Renal pelvis (tissue), 4 donors: ENCODE results near the gene SCN2B. TPM values are rescaled to one million over a fixed set of nuclear protein-coding genes. Genes with fewer than 3 reads are reported as not detected.

Experiments
- DNase-seq: peaks from one replicate; pipeline ENCODE4 v3.0.0-alpha.2; 2013
- polyA plus RNA-seq, 3 donors: library from polyadenylated mRNA; unstranded; fragments of 120-200 nt; gene quantifications; one replicate each; pipeline ENCODE4 v1.2.1, GENCODE V29; 2013; ENCODE audit not compliant: insufficient read length in 3 of 3

Gene SCN2B
- polyA plus RNA-seq, 3 donors: 3.7 to 4.9 (median 4.9) TPM

DNA sequence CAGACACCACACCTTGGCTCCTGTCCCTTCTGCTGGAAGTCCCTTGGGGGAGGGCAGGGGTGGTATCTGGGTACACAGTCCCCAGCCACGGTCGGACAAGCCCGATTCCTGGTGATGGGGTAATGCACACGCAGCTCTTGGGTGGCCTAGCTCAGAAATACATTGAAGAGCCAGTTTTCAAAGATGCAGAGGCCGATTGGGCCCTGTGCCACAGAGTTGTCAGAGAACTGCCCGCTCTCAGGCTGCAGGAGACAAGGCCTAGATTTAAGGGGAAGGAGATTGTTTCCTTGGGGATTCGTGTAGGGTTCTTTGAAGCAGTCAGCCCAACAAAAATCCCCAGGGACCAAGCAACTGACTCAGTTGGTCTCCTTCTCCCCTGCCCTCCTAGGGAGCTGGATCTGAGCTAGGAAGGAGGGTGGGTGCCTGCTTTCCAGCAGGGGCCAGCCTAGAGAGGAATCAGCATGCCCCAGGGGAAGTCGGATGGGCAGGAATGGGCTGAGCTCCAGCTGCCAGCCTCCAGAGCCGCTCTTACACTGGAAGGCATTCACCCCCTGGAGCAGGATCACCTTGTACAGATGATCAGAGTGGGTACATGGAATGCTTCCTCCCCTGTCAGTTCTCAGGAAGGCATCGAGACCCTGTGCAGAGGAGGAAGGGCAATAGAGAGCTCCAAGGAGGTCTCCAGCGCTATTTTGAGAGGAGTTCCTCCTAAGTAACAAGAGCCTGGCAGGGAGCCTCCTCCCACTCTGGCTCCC is 20.5 kb downstream of the SCN2B start:
- no peak for DNase-seq

DNA sequence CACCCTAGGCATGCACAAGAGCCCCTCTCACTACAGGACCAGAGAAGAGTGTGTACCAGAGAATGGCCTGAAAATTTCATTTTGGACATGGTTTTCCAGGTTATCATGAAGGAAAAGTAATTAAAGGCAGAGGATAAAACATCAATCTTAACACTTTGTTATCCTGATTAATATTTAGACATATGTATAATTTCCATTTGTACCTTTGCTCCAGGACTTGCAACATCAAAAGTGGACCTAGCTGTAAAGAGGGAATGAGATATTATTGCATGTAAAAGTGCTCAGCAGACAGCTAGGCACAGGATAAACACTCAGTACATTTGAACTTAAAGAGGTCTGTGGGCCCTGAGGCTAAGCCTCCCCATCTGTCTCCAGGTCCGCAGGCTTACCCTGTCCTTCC is 21.8 kb downstream of the SCN2B start:
- no peak for DNase-seq

- DNase-seq: no peak
Measured at GRCh38 chr11:118153976-118154375, 22.5 kb downstream of the SCN2B start.

DNA sequence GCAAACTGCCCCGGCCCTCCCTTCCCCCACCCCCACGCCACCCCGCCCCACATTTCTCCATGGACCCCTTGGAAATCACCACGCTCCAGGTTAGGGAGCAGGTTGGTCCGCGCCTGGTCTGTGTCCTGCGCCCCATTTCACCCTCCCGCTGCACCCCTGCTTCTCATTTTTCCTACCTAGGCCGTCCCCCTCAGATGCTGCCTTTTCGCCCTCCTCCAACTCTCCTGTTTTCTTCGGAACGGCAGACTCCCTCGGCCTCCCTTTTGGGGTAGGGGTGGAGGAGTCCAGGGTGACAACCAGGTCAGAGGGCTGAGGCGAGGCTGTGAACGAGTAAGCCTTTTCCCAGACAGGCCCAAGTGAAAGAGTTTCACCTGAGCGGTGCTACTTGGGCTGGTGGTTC is 22.9 kb downstream of the SCN2B start:
- no peak for DNase-seq

DNA sequence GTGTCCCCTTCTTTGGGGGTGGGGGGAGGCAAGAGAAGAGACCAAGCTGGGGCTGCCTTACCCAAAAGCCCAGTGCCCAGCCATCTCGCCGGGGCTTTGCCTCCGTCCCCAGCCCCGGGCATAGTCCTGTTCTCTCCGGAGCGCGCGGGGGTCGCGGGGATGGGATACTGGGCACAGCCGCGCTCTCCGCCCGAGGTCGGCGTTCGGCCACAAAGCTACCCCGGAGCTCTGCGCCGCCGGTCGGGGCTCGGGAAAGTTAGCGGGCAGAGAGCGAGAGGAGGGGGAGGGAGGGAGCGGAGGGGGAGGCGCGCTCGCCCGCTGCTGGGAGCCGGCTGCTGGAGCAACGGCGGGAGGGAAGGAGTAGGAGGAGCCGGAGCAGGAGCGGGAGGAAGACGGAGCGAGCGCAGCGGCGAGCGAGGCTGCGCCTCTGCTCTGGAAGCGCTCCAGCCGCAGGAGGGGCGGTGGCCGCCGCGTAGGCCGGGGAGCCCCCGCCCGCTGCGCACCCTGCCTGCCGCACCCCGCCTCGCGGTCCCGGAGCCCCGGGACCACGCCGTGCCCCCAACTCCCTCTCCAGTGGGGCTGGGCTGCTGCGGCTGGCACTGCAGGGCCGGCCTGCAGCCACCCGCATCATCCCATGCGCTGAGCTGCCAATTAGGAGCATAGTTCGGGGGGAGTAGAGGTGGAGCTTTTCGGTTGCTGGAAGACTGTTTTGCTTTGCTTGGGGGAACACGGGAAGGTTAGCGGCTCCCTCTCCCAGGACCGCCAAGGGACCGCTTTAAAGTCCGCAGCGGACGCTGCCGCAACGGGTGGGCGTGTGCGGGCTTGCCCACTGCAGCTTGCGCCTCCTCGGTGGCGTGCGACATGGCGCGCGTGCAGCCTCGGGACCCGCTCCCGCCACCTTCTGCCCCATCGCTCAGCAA is 23.6 kb downstream of the SCN2B start, which contains the start of gene SCN4B:
Gene SCN4B (minus strand): TSS at position 272 of the 920 bp plus-strand sequence. CDS start 150 bp downstream, at position 122.
- DNase-seq: peak; percentile 80

GRCh38 chr11:118152020-118152551 is 24.4 kb downstream of the SCN2B start:
- DNase-seq: no peak

- DNase-seq: no peak
Measured at GRCh38 chr11:118151431-118151830, 25.0 kb downstream of the SCN2B start.

DNA sequence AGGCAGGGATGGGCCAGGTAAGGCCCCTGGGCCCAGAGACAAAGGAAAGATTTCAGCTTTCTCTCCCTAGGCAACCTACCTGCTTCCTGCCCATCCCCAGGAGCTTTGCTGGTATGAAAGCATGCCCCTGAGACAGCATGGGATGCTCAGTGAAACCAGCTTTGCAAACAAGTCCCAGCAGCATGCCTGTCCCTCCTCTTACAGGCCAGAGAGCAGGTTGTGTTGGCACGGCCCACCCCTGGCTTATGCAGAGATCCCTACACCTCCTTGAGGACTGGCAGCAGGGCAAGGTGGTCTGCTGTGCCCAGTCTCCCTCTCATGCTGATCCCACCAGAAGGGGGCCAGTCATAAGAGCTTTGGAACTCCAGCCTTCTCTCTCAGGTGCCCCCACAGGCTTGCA is 26.9 kb downstream of the SCN2B start:
- no peak for DNase-seq

DNA sequence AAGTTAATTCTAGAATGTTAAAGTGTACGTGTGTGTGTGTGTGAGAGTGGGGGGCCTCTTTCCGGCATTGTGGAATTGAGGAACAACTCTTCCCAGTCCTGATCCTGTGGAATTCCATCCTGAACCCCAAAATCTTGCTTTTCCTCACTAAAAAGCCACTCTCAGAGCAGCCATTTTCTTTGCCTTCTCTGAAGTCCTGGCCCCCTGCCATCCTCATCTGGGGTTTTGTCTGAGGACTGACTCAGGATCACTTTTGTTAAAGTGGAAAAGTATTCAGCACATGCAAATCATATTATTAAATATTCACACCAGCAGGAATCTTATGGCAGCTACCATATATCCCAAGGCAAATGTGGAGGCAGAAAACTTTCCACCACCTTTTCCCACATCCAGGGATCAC is 27.6 kb downstream of the SCN2B start:
- no peak for DNase-seq

DNA sequence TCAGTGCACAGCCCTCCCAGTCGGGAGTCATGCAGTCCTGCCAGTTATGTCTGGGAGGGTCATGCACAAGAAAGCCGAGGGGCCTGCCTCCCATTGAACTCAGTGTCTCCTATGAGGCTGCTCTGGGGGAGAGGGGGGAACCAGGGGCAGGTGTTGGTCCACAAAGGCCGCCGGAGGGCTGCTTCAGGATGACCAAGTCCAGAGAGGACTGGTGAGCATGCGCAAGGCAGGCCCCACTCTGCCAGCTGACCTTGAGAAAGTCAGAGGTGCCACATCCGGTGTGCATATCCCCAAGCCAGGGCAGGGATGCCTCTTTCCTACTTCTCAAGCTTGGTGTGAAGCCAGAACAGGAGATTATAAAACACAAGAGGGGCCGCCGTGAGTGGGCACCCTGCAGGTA is 28.2 kb downstream of the SCN2B start:
- no peak for DNase-seq

GRCh38 chr11:118147502-118147901 is 28.9 kb downstream of the SCN2B start:
- no peak for DNase-seq

- no peak for DNase-seq
Measured at GRCh38 chr11:118146554-118146953, 29.9 kb downstream of the SCN2B start.

DNA sequence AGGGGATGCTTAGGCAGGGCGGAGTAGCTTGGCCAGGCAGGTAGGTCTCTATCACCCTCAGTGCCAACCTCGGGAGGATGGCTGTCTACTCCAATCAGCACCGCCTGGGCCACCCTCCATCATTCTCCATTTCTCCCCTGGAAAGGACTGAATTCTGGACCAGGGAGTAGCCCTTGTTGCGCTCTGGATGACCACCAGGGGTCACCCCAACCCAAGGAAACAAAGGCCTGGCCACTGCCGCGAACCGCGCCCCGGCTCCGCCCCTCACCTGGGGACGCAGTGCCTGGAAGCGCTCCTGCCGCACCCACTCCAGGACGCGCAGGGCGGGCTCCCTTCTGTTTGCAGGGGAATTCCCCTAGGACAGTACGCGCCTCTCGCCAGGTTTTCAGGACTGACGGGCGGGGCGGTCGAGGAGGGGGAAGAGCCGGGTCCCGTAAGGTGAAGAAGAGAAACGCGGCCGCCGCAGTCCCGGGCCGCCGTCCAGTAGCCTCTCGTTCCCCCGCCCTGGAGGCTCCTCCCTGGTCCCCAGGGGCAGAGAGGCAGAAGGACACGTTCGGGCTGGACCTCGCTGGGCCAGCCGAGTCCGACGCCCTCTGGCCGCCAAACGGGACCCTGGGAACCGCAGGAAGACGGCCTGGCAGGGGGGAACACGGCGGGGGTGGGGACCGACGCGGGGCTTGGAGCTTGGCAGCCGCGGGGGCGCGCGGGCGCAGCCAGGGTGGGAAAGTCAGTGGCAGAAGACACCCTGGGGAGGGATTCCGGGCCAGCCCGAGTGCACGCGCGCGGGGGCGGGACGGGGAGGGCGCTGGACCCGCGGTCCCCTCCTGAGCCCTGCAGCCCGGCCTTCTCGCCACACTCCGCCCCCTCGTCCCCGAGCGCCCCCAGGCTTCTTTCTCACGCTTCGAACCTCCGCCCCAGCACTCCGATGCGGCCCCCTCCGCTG is 30.9 kb downstream of the SCN2B start:
- peak; percentile 77 for DNase-seq

DNA sequence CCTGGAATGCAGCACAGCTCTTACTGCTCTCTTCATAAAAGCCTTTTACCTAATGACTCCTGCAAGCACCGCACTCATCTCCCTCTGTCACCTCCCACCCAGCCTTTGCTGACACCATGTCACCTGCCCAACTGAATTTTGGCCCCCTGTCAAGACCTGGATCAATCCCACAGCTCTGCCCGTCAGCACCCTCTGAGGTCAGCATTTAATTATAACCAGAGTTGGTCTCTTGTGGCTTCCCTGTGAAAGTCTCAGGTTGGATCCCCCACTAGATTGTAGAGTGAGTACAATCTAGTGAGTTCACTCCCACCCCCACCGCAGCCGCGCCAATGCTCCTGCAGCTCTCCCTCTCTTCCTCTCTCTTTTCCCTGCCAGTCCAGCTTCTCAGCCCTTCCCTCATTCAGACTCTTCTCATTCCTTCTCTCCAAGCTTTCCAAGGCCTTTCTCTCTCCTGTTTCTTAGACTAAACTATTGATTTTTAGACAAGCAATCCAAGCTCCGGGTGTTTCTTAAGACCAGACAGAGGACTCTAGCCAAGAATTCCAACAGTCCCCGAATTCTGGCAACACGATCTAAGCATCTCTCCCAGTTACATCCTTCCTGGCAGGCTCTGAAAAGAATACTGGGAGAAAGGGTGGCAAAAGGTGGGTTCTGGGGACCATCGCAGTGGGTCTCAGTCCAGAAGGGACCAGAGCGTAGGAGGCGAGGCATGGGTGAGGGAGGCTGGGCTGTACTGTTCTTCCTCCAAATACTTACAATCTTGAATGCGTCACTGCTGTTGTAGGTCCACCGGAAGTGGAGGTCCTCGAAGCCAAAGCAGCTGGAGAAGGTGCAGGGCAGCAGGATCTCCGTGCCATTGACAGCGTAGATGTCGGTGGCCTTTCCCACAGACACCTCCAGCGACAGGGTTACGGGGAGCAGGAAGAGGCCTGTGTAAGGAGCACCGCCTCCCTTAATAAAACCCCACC is 31.9 kb downstream of the SCN2B start:
- no peak for DNase-seq

DNA sequence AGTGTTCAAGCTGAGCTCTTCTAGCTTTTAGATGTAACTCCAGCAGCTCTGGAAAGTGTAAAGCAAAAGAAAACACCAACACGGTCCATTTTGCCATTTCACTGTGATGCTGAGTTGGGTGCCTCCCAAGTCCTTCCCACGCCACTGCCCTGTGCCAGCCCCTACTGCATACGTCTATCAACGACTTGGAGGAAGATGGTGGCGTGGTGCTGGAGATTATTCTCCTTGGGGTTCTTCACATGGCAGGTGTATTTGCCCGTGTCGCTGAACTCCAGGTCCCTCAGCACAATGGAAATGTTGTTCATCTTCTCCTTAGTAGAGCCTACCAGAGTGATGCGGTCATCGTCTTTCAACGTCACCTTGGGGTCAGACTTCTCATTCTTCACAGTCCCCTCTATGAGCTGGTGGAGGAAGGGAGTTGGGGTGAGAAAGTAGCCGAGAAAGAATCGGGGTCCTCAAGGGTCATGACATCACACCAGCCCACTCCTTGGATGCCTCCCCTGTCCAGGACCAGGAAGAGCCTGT is 32.7 kb downstream of the SCN2B start:
- DNase-seq: no peak

DNA sequence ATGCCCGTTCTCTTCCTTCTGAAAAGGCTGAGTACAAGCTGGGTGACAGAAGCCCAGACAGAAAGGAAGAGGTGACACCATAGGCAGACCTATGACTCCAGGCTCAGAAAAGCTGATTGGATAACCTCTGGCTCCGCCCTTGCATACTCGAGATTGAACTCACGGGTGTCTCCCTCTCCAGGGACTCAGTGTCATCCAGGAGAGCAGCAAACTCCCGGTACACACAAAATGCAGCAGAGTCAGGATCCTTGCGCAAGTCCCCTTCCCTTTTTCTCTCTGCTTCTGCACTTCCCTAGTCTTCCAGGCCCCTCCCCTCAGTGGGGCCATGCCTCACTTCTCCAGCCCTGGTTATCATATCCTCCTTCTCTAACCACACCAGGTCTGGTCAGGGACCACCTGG is 33.6 kb downstream of the SCN2B start:
- no peak for DNase-seq

- DNase-seq: no peak
Measured at GRCh38 chr11:118142081-118142480, 34.4 kb downstream of the SCN2B start.

DNA sequence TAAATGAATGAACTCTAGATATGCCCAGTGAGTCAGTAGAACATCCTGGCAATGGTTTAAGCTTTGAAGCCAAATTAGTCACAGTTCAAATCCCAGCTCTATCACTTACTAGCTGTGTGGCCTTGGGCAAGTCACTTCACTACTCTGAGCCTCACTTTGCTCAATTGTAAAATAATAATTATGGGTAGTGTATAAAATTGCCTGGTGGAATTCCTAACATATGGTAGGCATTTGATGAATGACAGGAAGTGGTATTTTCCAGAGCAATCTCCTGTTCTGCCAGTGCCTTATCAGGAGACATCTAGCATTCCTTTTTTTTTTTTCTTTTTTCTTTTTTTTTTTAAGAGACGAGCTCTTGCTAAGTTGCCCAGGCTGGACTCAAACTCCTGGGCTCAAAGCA is 36.9 kb downstream of the SCN2B start:
- DNase-seq: no peak

DNA sequence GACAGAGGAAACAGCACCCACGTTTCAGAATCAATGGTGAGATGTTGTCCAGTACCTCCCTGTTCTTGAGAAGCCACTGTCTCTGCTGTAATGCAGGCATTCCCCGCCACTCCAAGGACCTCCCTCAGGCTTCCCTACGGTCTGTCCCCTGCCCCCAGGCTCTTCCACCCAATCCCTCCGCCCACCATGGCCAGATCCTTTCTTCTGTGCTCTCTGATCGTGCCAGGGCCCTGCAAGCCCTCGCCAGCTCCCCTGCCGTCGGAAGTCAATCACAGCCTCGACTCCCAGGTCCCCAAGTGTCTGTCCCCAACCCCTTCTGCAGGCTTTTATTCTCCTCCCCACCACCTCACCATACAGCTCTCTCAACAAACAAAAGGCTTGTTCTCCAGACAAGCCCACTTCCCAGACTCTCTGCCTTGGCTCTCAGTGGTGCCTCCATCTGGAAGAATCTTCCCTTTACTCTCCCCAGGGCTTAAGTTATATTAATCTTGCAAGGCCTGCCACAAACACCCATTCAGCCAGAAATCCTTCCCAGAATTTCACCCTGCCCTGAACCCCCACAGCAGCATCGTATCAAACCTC is 37.5 kb downstream of the SCN2B start:
- no peak for DNase-seq

GRCh38 chr11:118136801-118137200 is 39.6 kb downstream of the SCN2B start:
- no peak for DNase-seq
